ENCODE measurements around the gene CHCHD3.

The CHCHD3 gene

DNA sequence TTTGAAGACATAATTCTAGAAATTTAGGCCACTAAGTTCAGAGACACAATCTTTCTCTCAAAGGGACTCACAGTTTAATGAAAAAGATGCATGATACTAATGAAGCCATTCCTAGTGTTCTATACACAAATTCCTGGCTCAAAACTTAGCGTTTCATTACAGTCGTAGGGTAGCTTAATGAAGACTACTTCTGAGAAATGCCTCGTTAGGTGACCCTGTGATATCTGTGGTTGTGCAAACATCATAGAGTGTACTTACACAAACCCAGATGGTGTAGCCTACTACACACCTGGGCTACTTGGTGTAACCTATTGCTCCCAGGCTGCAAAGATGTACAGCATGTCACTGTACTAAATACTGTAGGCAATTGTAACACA, 488 bp upstream of the CHCHD3 start:
- no peak for DNase-seq (ENCODE audit: extremely low spot score)
- TF ChIP-seq, protein P1, sequence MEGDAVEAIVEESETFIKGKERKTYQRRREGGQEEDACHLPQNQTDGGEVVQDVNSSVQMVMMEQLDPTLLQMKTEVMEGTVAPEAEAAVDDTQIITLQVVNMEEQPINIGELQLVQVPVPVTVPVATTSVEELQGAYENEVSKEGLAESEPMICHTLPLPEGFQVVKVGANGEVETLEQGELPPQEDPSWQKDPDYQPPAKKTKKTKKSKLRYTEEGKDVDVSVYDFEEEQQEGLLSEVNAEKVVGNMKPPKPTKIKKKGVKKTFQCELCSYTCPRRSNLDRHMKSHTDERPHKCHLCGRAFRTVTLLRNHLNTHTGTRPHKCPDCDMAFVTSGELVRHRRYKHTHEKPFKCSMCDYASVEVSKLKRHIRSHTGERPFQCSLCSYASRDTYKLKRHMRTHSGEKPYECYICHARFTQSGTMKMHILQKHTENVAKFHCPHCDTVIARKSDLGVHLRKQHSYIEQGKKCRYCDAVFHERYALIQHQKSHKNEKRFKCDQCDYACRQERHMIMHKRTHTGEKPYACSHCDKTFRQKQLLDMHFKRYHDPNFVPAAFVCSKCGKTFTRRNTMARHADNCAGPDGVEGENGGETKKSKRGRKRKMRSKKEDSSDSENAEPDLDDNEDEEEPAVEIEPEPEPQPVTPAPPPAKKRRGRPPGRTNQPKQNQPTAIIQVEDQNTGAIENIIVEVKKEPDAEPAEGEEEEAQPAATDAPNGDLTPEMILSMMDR (IDR thresholded peaks at IDR 0.05; ENCODE audit: control extremely low read depth, extremely low read depth, low read depth, missing control alignments), result no peak
- CTCF ChIA-PET, result interaction anchor here (1.1 to 2.4 kb wide), 3 partner anchors 8 to 26 kb away, joined by 3 to 9 read pairs (median 3); no protein-coding TSS in a partner anchor
- POLR2A ChIA-PET, result no interaction called here

DNA sequence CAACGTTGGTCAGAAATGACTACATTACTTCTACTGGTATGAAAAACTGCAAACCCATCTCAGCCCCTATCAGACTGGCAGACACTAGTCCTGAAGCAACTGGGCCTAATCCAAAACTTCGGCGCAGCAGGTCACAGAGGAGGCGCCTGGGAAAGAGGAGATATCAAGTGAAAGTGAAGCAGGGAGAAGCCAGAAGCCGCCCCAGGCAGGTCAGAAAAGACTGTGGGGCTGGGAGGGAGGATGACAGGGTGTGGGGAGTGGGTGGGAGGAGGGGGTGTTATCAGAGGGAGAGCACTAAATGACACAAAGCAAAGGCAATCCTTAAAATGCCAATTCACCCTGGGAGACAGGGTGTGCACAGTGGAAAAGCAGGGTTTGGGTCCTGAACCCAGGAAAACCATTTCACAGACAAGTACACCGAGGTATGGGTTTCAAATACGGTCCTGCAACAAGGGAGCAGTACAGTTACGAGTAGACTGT, 731 bp downstream of the CHCHD3 start:
- TF ChIP-seq, protein P1 (IDR thresholded peaks at IDR 0.05; ENCODE audit: control extremely low read depth, extremely low read depth, low read depth, missing control alignments), result no peak
- ChIA-PET CTCF (interaction anchor here (1.1 kb wide), 1 partner anchor 25 kb away, joined by 3 read pairs; no protein-coding TSS in a partner anchor), POLR2A (no interaction called here)
- no peak for DNase-seq (ENCODE audit: extremely low spot score)

- CTCF ChIA-PET, result interaction anchor here (1.5 kb wide), 1 partner anchor 9 kb away, joined by 4 read pairs; no protein-coding TSS in a partner anchor
- no peak for DNase-seq (ENCODE audit: extremely low spot score)
- TF ChIP-seq, protein P1 (IDR thresholded peaks at IDR 0.05; ENCODE audit: control extremely low read depth, extremely low read depth, low read depth, missing control alignments), result no peak
- POLR2A ChIA-PET, result no interaction called here
These were observed 2.6 kb downstream of the CHCHD3 start for GRCh38 chr7:133079296-133079695.

DNA sequence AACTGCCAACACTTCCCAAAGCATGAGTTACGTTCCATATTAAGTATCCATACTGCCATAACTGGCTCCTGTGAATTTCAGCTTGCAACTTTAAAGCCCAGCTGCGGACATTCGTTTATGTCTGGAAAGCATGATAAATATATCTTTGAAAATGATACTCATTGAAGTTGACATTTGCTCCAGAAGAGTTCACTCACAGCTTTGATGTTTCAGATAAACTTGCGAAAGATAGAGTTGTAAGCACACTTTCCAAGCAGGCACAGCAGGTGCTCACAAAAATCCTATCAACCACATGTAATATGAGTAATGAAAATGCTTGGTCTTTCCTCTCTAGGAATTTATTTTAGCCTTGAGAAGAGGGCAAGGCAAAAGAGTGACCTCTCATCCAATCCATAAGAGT, 4.5 kb downstream of the CHCHD3 start:
- ChIA-PET POLR2A (no interaction called here), CTCF (interaction anchor here (1.9 kb wide), 1 partner anchor 11 kb away, joined by 7 read pairs; no protein-coding TSS in a partner anchor)
- TF ChIP-seq, protein P1 (IDR thresholded peaks at IDR 0.05; ENCODE audit: control extremely low read depth, extremely low read depth, low read depth, missing control alignments), result no peak
- no peak for DNase-seq (ENCODE audit: extremely low spot score)

DNA sequence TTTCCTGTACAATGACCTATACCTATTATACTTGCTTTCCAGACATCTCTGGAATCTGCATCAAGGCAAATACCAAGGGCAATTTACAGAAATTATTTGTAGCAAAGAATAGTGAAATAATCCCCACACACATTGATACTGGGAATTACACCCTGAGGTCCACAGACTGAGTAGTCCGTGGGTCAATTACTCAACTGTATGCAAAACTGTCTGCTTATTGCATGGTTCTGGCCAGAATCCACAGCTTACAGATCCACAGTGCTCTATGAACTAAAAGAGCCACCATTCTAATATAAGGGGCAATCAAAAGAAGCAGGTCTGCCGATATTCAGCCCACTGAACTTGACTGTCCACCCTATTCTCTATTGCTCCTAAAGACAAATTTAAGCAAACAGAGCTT, 5.7 kb downstream of the CHCHD3 start:
- ChIA-PET CTCF (interaction anchor here (0.8 kb wide), 1 partner anchor 38 kb away, joined by 3 read pairs; no protein-coding TSS in a partner anchor), POLR2A (no interaction called here)
- TF ChIP-seq, protein P1 (IDR thresholded peaks at IDR 0.05; ENCODE audit: control extremely low read depth, extremely low read depth, low read depth, missing control alignments), result no peak
- no peak for DNase-seq (ENCODE audit: extremely low spot score)

GRCh38 chr7:133071506-133071905, 10.4 kb downstream of the CHCHD3 start:
- ChIA-PET CTCF (interaction anchor here (2.0 kb wide), 1 partner anchor 20 kb away, joined by 5 read pairs; no protein-coding TSS in a partner anchor), POLR2A (no interaction called here)
- TF ChIP-seq, protein P1 (IDR thresholded peaks at IDR 0.05; ENCODE audit: control extremely low read depth, extremely low read depth, low read depth, missing control alignments), result no peak
- no peak for DNase-seq (ENCODE audit: extremely low spot score)
